Upper lobe of left lung (tissue), 4 donors: ENCODE data around the gene CAMKK2.

Experiments
- CTCF ChIP-seq, 6 experiments: fragments of 450-650 bp in 4 of 6; fragments of 200-600 bp in 2 of 6; sonication (generic) in 2 of 6; IDR thresholded peaks; one replicate each; pipeline ENCODE4 v1.5.1; 2016 to 2019; ENCODE audit warnings: antibody characterized with exemption in 6 of 6
- EP300 ChIP-seq, 4 donors: sonication (generic); formaldehyde crosslinking; IDR thresholded peaks; one replicate each; pipeline ENCODE4 v1.5.1; 2017; ENCODE audit warnings: antibody characterized with exemption in 4 of 4, control low read depth in 2 of 4
- POLR2A ChIP-seq, 4 donors: fragments of 450-650 bp; IDR thresholded peaks; one replicate each; pipeline ENCODE4 v1.5.1; 2016 to 2017; ENCODE audit warnings: antibody characterized with exemption in 4 of 4, mild to moderate bottlenecking in 2 of 4
- POLR2AphosphoS5 ChIP-seq, 2 donors: sonication (generic); formaldehyde crosslinking; IDR thresholded peaks; one replicate each; pipeline ENCODE4 v1.5.1; 2017; ENCODE audit warnings: antibody characterized with exemption in 2 of 2

- TF ChIP-seq POLR2A (IDR thresholded peaks at IDR 0.05) (no peak), POLR2AphosphoS5 (IDR thresholded peaks at IDR 0.05) (no peak), CTCF (IDR thresholded peaks at IDR 0.05) (no peak), EP300 (IDR thresholded peaks at IDR 0.05) (no peak)
Measured at GRCh38 chr12:121232163-121232562, 64.3 kb downstream of the CAMKK2 start.
